CD4-positive, alpha-beta T cell treated with Interleukin-10 for 1 hour (primary cell): ENCODE data around the gene BRINP1.

Source experiments
- DNase-seq: peaks from one replicate; pipeline ENCODE4 v3.0.0-alpha.2; 2020

BRINP1 gene

GRCh38 chr9:119273984-119274665 lies 95.1 kb downstream of the BRINP1 start:
- DNase-seq: no peak

DNA sequence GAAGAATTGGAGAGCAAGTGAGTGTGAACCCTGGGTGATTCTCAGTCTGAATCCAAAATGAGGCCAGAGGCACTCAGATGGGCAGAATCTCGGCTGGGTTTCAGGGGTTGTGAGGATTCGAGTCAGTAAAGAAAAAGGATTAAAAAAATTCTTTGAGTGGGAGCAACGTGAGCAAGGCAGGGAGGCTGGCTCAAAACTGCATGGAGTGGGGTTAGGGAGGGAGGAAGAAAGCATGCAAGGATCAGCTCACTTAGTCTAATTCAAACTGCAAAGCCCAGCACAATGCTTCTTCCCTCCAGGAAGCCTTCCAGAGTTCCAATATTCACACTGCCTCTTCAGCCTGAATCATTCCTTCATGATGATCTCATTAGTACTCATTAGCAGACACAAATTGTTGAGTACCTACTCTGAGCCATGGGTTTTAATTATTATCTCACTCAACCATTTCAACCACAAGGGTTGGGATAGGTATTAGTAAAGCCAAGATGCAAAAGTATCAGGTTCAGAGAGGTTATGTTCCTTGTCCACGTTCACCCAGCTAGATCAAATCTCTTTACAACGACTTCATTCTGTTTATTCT lies 95.8 kb downstream of the BRINP1 start:
- DNase-seq: no peak

DNA sequence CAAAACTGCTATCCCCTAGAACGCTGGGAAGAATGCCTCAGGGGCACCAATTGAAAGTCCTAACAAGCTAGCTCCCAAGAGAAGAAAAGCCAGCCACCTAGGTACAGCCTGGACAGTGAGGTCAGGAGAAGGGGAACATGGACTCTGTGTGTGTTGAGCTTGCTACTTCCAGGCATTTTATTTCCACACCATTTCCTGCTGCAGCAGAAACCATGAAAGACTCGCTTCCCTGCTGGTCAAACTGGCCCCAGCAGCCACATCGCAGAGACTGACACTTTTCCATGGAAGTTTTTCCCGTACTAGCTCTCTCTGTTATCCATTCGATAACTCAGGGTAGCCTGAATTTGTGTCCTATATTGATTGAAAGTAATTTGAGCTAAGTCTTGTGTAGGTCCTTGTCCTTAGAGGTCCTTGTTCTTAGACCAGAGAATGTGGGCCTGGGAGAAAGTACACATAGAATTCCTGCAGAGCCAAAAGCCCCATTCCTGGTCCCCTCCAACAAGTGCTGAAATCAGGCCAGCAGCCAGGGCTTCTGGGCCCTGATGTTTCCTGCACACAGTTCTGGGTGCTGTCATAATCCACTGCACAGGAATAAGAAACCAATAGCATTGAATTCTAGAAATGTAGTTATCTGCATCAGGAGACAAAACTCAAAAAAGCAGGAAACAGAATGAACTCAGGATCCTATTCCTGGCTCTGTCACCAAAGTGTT lies 96.6 kb downstream of the BRINP1 start:
- DNase-seq: no peak

GRCh38 chr9:119268985-119269384 lies 100.2 kb downstream of the BRINP1 start:
- no peak for DNase-seq

- no peak for DNase-seq
These were observed 105.1 kb downstream of the BRINP1 start for GRCh38 chr9:119264165-119264564.

DNA sequence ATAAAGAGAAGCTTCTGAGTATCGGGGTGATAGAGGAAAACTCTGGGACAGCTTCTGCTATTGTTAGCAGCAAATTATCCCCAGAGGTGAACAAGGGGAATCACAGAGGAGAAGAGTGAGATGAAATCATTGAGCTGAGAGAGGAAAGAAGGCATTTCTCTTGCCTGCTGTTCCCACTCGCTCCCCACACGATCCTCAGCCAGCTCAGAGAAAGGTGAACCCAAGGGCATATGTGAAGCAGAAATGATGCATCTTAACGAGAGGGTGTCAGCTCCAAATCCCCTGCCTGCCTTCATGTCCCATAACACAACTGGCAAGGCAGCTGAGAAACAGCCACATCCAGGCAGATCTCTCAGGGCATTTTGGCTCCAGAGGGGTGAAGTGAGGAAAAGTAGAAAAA lies 111.6 kb downstream of the BRINP1 start:
- DNase-seq: no peak

GRCh38 chr9:119255116-119255515 lies 114.1 kb downstream of the BRINP1 start:
- no peak for DNase-seq

- no peak for DNase-seq
These were observed 116.5 kb downstream of the BRINP1 start for GRCh38 chr9:119252671-119253299.

DNA sequence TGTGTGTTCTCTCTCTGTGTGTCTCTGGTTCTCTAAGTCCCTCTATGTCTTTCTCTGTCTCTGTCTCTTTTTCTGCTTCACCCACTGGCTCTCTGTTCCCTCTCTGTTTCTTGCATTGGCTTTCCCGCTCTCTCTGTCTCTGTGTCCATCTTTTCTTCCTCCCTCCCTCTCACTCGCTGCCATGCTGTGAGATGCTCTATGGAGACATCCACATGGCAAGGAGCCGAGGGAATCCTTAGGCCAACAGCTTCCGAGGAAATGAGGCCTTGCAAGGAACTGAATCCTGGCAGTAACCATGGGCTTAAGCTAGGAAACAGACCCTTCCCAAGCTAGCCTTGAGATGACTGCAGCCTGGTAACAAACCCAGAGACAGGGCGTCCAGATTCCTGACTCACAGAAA lies 117.3 kb downstream of the BRINP1 start:
- DNase-seq: no peak

DNA sequence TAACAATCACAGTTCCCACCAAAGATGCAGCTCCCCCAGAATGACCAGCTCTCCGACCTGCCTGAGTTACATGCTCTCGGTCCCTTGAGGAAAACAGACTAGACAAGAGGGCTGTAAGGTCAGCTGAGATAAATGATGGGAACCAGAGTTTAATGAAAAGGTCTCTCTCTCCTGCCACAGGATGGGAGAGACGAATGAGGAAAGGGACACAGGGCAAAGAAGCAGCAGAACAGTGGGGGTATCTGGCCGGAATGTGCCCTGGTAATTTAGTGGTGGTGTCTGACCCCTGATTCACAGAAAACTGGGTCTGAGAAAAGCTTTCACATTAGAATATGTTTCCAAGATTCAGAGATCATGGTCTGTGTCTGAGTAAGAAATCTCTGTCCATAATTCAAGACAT lies 118.5 kb downstream of the BRINP1 start:
- no peak for DNase-seq

GRCh38 chr9:119240546-119240945 lies 128.7 kb downstream of the BRINP1 start:
- no peak for DNase-seq

- no peak for DNase-seq
These were observed 134.6 kb downstream of the BRINP1 start for GRCh38 chr9:119234636-119235035.

GRCh38 chr9:119227422-119227821 lies 141.8 kb downstream of the BRINP1 start:
- no peak for DNase-seq

DNA sequence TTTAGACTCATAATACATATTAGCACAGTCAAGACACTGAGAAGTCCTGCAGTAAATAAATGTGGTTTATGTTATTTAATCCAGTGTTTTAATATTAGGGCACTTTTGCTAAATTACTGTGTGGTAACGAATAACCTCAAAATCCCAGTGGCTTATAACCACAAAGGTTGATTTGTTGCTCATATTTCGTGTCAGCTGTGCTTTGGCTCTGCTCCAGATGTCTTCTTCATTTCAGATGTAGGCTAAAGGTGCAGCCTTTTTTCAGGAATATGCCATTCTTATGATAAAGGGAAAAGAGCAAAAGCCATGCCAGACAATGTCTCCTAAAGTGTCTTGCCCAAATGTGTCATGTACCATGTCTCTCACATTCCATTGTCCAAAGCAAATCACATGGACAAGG lies 144.8 kb downstream of the BRINP1 start:
- no peak for DNase-seq

GRCh38 chr9:119221276-119221675 lies 148.0 kb downstream of the BRINP1 start:
- DNase-seq: no peak

- DNase-seq: no peak
These were observed 150.9 kb downstream of the BRINP1 start for GRCh38 chr9:119218293-119218692.

GRCh38 chr9:119216651-119217331 lies 152.4 kb downstream of the BRINP1 start:
- no peak for DNase-seq

DNA sequence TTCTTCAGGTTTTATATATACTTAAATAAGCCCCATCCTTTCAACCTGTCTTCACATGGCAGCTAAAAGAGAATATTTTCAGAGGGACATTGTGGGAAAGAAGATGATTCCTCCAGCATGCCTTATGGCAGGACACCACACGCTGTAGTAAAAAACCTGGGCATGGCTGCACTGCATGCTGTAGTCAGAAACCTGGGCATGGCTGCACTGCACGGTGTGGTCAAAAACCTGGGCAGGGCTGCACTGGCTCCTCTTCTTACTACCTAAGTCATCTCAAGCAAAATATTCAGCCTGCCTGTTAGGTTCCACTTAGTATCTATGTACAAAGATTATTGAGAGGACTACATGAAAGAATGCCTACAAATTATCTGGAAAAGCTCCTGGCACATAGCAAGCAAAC lies 153.6 kb downstream of the BRINP1 start:
- DNase-seq: no peak

- DNase-seq: no peak
These were observed 155.8 kb downstream of the BRINP1 start for GRCh38 chr9:119213471-119213870.

DNA sequence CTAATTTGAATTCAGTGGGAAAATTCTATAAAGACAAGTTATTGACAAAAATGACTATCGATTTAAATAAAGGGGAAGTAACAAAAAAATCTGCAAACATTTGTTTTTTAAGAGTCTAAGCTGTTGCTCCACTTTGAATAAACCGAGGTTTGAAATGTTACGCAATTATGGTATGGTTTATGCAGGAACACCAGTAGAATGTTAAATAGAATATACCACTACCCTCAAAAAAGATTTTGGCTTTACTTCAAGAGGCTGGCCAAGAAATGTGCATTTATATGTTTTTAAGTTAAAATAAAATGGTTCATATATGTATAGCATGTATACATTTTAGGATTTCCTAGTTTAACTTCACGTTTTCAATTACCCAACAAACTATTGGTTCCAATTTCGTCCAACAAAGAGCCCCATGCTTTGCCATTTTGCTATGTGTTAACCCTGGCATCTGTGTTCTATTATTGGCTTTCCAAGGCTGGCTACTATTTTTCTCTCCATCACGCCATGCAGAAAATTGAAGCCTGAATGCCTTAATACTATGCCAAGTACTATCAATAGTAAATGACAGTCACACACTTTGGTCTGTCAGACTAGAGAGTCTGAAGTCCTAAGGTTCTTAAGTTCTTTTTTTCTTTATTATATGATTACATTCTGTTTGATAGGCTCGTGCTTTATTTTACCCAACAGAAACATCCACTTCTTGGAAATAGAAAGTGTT lies 171.2 kb downstream of the BRINP1 start:
- DNase-seq: no peak

- DNase-seq: no peak
These were observed 173.7 kb downstream of the BRINP1 start for GRCh38 chr9:119195521-119195920.

DNA sequence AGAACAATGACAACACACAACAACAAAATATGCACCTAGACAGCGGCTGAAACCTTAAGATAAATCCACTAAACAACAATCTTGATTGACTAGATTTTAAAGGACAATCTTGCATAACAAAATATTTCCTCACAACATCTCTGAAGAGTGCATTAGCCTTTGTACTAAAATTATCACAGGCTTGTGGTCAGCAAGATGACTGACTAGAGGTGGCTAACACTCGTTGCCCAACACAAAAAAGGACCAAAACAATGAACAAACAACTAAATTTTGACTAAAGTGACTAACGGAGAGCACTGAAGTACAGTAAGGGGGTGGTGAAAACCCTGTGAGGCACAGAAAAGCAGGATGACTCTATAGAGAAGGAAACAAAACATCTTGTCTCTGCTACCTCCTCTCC lies 183.9 kb downstream of the BRINP1 start:
- DNase-seq: no peak
